Panc1 (cell line): Measurements from ENCODE around the gene JCHAIN. TPM values are rescaled to one million over a fixed set of nuclear protein-coding genes. Genes with fewer than 3 reads are reported as not detected.

ENCODE experiments used
- ATAC-seq: fragments of 200-7000 bp; cut with Tn5 transposase; 2 replicates; pipeline ENCODE4 v1.9.1; 2020; ENCODE audit warnings: mild to moderate bottlenecking, moderate library complexity
- BruUV-seq: library from RNA; stranded (reverse); fragments of 400-500 nt; replicated peaks from 2 replicates; lab custom pipeline; 2021; lab: Mats Ljungman, UMichigan
- CTCF ChIA-PET: fragments of 300-600 bp; sonication (Branson Sonifier 250); formaldehyde crosslinking; loops from one replicate; lab custom pipeline; 2022; ENCODE audit warnings: antibody characterized with exemption; lab: Charles Lee
- POLR2A ChIA-PET: fragments of 300-600 bp; sonication (Branson Sonifier 250); formaldehyde crosslinking; loops from one replicate; lab custom pipeline; 2022; ENCODE audit warnings: antibody characterized with exemption; lab: Charles Lee
- DNase-seq: peaks from one replicate; pipeline ENCODE4 v3.0.0-alpha.2; 2010; ENCODE audit warnings: low read depth, low spot score
- H3K27ac ChIP-seq: 2 replicates; pipeline ENCODE4 v1.5.1; 2011; ENCODE audit warnings: mild to moderate bottlenecking, low read length, inconsistent platforms
- H3K27me3 ChIP-seq: fragments of 200-500 bp; sonication (Bioruptor generic); 2 replicates; pipeline ENCODE4 v1.6.0; 2014; ENCODE audit warnings: low read length, inconsistent platforms; ENCODE audit not compliant: control insufficient read depth, insufficient read depth
- H3K36me3 ChIP-seq: fragments of 200-500 bp; sonication (Bioruptor generic); 2 replicates; pipeline ENCODE4 v1.5.1; 2014; ENCODE audit warnings: inconsistent platforms, mild to moderate bottlenecking, low read length, moderate library complexity; ENCODE audit not compliant: control insufficient read depth, insufficient read depth
- H3K4me1 ChIP-seq: 2 replicates; pipeline ENCODE4 v1.5.1; 2011; ENCODE audit warnings: inconsistent platforms, mild to moderate bottlenecking, low read length, moderate library complexity; ENCODE audit not compliant: control insufficient read depth, insufficient read depth
- H3K4me3 ChIP-seq, 2 experiments: 2 replicates each; pipeline ENCODE4 v1.5.1; 2011 to 2012; ENCODE audit warnings: low read depth in 2 of 2, low read length in 2 of 2, mild to moderate bottlenecking in 2 of 2, inconsistent platforms in 1 of 2, moderate library complexity in 1 of 2
- H3K9me3 ChIP-seq: fragments of 200-500 bp; sonication (Bioruptor generic); 2 replicates; pipeline ENCODE4 v1.5.1; 2014; ENCODE audit warnings: low read depth, mild to moderate bottlenecking, inconsistent platforms, low read length, moderate library complexity; ENCODE audit not compliant: control insufficient read depth, insufficient read depth
- CTCF ChIP-seq: fragments of 450-650 bp; IDR thresholded peaks from 2 replicates; pipeline ENCODE4 v1.5.1; 2017; ENCODE audit warnings: mild to moderate bottlenecking
- POLR2AphosphoS5 ChIP-seq: IDR thresholded peaks from 2 replicates; pipeline ENCODE4 v1.6.1; 2012; ENCODE audit warnings: mild to moderate bottlenecking, low read depth, low read length, moderate library complexity
- REST ChIP-seq, 2 experiments: IDR thresholded peaks; 2 replicates each; pipeline ENCODE4 v1.6.1; 2011 to 2012; ENCODE audit warnings: low read depth in 2 of 2, control low read depth in 1 of 2, low read length in 1 of 2, mild to moderate bottlenecking in 1 of 2, moderate library complexity in 1 of 2; ENCODE audit not compliant: insufficient read depth in 1 of 2
- SIN3A ChIP-seq: IDR thresholded peaks from 2 replicates; pipeline ENCODE4 v1.6.1; 2012; ENCODE audit warnings: low read depth, mild to moderate bottlenecking, low read length, moderate library complexity, borderline replicate concordance; ENCODE audit not compliant: insufficient read depth
- TCF7L2 ChIP-seq: IDR thresholded peaks from 2 replicates; pipeline ENCODE4 v1.6.1; 2011; ENCODE audit warnings: mild to moderate bottlenecking, low read depth, low read length, inconsistent platforms
- in situ Hi-C: cut with HindIII; loops from 2 replicates; pipeline ENCODE4 v1.10.0; 2016; ENCODE audit warnings: low sequenced_read_pairs, low pct_unique_long_range_greater_than_20kb
- intact Hi-C: fragments of 100-400 bp; cut with micrococcal nuclease; formaldehyde crosslinking; loops from one replicate; pipeline ENCODE4 v1.10.0; 2022; ENCODE audit not compliant: unreplicated experiment
- total RNA-seq: library from RNA; stranded (reverse); gene quantifications from one replicate; pipeline ENCODE4 v1.2.1, GENCODE V29; 2021; ENCODE audit not compliant: unreplicated experiment

JCHAIN gene
- total RNA-seq, 1 experiment from 2014 or later, result 0.36 TPM

GRCh38 chr4:70634482-70634881 is 31.8 kb downstream of the JCHAIN start:
- DNase-seq (no peak), ATAC-seq (no peak)
- in situ Hi-C loops, result no loop called here
- TF ChIP-seq SIN3A (no peak), CTCF (no peak), TCF7L2 (no peak), POLR2AphosphoS5 (no peak), REST (IDR thresholded peaks at IDR 0.05; ENCODE audit: insufficient read depth in 1 of 2, low read depth in 2 of 2, low read length in 1 of 2) (no peak)
- no peaks in the 10 kb centered on the region for H3K4me1 ChIP-seq
- ChIA-PET POLR2A (no interaction called here), CTCF (interaction anchor here (0.6 kb wide), 1 partner anchor 18 kb away, joined by 3 read pairs; no protein-coding TSS in a partner anchor)
- H3K36me3 ChIP-seq, result no peaks in the 10 kb centered on the region
- no peak overlapping the region for H3K27ac ChIP-seq
- H3K27me3 ChIP-seq, result no peaks in the 10 kb centered on the region
- intact Hi-C loops, result no loop called here
- H3K9me3 ChIP-seq, result no peaks in the 10 kb centered on the region
- H3K4me3 ChIP-seq, result no peak overlapping the region
- no TSS peak for BruUV-seq

GRCh38 chr4:70632028-70632427 is 34.3 kb downstream of the JCHAIN start:
- no peaks in the 10 kb centered on the region for H3K4me1 ChIP-seq
- no peaks in the 10 kb centered on the region for H3K27me3 ChIP-seq
- no peak for DNase-seq
- intact Hi-C loops (no loop called here), in situ Hi-C loops (no loop called here)
- H3K9me3 ChIP-seq, result no peaks in the 10 kb centered on the region
- no TSS peak for BruUV-seq
- H3K27ac ChIP-seq, result no peak overlapping the region
- H3K4me3 ChIP-seq, result no peak overlapping the region
- no peak for ATAC-seq
- ChIA-PET CTCF (no interaction called here), POLR2A (no interaction called here)
- TF ChIP-seq POLR2AphosphoS5 (no peak), TCF7L2 (no peak), SIN3A (no peak), REST (IDR thresholded peaks at IDR 0.05; ENCODE audit: insufficient read depth in 1 of 2, low read depth in 2 of 2, low read length in 1 of 2) (no peak), CTCF (no peak)
- H3K36me3 ChIP-seq, result no peaks in the 10 kb centered on the region
